ENCODE measurements around the gene MBNL1. TPM values are rescaled to one million over a fixed set of nuclear protein-coding genes. Genes with fewer than 3 reads are reported as not detected.

MBNL1 gene
- total RNA-seq, 1 experiment from 2014 or later = 163 TPM

GRCh38 chr3:152474585-152474984 lies 205.9 kb downstream of the MBNL1 start:
- peak; percentile 72 for DNase-seq (ENCODE audit: low spot score)

- no peak for DNase-seq (ENCODE audit: low spot score)
These were observed 208.7 kb downstream of the MBNL1 start for GRCh38 chr3:152477422-152477821.

- DNase-seq (ENCODE audit: low spot score) = no peak
These were observed 211.7 kb downstream of the MBNL1 start for GRCh38 chr3:152480282-152480953.

- DNase-seq (ENCODE audit: low spot score) = no peak
These were observed 217.6 kb downstream of the MBNL1 start for GRCh38 chr3:152486364-152486763.

DNA sequence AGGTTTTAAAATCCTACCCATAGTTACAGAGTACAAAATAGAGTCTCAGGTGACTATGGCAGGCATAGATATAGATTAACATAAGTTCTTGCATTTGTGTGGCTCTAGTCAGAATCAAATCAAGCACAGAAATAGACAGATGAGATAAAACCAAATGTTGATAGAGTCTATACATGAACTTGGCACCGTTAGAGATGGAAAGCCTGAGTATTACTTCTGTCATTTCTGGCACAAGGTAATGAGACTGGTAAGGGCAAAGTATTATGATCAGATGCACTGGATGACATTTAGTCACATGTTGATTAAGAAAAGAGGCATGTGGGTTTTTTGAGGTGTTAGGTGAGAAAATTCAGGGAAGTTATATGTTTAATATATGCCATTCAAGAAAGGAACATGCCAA lies 219.7 kb downstream of the MBNL1 start:
- DNase-seq (ENCODE audit: low spot score) = no peak

- DNase-seq (ENCODE audit: low spot score) = no peak
These were observed 223.2 kb downstream of the MBNL1 start for GRCh38 chr3:152491922-152492321.

DNA sequence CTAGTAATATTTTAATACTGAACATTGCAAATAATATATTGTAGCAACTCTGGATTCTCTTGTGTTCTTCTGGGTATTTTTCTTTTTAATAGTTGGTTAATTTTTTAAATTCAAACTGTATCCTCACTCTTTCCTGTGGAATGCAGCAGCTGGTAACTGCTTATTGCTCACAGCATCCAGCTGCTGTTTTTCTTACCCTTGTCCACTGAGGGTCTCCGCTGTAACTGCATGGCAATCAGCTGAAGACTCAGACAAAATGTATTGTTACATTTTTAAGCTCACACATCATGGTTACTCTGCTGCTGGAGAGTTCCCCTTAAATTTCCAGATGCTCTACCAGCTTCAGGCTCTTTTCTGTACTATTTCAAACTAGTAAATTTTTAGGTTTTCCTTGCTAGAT lies 227.6 kb downstream of the MBNL1 start:
- DNase-seq (ENCODE audit: low spot score) = no peak

GRCh38 chr3:152496716-152497115 lies 228.0 kb downstream of the MBNL1 start:
- DNase-seq (ENCODE audit: low spot score) = no peak

GRCh38 chr3:152497457-152497856 lies 228.7 kb downstream of the MBNL1 start:
- no peak for DNase-seq (ENCODE audit: low spot score)

GRCh38 chr3:152497890-152498289 lies 229.2 kb downstream of the MBNL1 start:
- no peak for DNase-seq (ENCODE audit: low spot score)

- DNase-seq (ENCODE audit: low spot score) = no peak
These were observed 231.2 kb downstream of the MBNL1 start for GRCh38 chr3:152499791-152500385.

- DNase-seq (ENCODE audit: low spot score) = no peak
These were observed 237.2 kb downstream of the MBNL1 start for GRCh38 chr3:152505926-152506325.

DNA sequence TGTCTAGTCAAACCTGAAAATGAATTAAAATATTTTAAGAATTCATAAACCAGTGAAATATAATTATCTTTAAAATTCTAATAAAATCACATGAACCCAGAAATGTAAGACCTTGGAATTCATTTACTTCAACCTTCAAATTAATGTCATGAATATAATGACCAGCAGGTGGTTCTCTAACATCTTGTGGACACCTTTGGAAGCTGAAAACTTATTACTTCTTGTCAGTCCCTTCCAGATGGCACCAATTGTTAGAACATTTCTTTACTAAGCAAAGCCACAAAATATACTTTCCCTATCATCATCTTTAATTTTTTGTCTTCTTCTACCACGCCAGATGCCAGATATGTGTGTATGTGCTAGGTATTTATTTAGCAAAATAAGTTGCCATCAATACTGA lies 240.0 kb downstream of the MBNL1 start:
- peak; percentile 61 for DNase-seq (ENCODE audit: low spot score)

DNA sequence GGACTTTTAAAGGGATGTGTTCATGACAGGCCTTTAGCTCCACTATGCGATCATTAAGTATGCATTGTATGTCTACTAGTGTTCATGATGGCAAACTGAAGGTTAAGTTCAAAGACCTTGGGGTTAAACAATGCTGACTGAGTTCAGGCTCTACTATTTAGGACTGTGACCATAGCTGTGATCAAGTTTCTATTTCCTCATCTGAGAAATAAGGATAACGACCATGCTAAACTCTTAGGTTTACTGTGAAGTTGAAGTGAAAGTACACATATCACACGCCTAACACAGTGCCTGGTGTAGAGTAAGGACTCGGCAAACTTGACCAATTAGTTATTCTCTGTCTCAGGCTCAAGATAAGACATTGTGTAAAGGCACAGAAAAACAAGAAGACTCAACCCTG lies 243.2 kb downstream of the MBNL1 start:
- DNase-seq (ENCODE audit: low spot score) = no peak

- DNase-seq (ENCODE audit: low spot score) = no peak
These were observed 244.7 kb downstream of the MBNL1 start for GRCh38 chr3:152513301-152513960.

Small RNA genes lying within 50 kb of the gene (small RNA-seq; reads per million reads assigned to genes)
- gene RF00019 = not detected
